ENCODE measurements around the gene CYB5RL.

CYB5RL gene, protein sequence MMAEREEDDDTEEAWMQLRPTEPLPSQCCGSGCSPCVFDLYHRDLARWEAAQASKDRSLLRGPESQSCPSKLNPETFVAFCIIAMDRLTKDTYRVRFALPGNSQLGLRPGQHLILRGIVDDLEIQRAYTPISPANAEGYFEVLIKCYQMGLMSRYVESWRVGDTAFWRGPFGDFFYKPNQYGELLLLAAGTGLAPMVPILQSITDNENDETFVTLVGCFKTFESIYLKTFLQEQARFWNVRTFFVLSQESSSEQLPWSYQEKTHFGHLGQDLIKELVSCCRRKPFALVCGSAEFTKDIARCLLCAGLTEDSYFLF

DNA sequence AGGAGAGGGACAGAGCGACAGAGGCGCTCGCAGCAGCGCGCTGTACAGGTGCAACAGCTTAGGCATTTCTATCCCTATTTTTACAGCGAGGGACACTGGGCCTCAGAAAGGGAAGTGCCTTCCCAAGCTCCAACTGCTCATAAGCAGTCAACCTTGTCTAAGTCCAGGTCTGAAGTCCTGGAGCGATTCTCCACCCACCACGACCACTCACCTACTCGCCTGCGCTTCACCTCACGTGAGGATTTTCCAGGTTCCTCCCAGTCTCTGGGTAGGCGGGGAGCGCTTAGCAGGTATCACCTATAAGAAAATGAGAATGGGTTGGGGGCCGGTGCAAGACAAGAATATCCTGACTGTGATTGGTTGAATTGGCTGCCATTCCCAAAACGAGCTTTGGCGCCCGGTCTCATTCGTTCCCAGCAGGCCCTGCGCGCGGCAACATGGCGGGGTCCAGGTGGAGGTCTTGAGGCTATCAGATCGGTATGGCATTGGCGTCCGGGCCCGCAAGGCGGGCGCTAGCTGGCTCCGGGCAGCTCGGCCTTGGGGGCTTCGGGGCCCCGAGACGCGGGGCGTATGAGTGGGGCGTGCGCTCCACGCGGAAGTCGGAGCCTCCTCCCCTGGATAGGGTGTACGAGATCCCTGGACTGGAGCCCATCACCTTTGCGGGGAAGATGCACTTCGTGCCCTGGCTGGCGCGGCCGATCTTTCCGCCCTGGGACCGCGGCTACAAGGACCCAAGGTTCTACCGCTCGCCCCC is at the start of gene CYB5RL, which contains the start of gene MRPL37:
Gene CYB5RL (minus strand): TSS at position 266 of the 754 bp plus-strand sequence. CDS start 4,414 bp downstream, outside the sequence.
Gene MRPL37 (plus strand): TSS at position 403 of the 754 bp plus-strand sequence. CDS start 77 bp downstream, at position 480.
- Histone ChIP-seq H3K9ac (ENCODE audit: low read length) (peak within 1 kb of the TSS; percentile 93), H3K36me3 (replicated peaks; ENCODE audit: low read depth, low read length) (peaks cover 1% of the 10 kb centered on the region), H3K27ac (ENCODE audit: low read length) (peak within 1 kb of the TSS; percentile 28; the same call in 1 of the 2 replicates), H3K27me3 (ENCODE audit: low read depth, low read length) (no peaks in the 10 kb centered on the region), H4K20me1 (ENCODE audit: insufficient read depth, low read length) (no peaks in the 10 kb centered on the region), H3K4me1 (ENCODE audit: low read length) (peaks cover 15% of the 10 kb centered on the region), H2AFZ (ENCODE audit: low read depth, low read length) (peak within 1 kb of the TSS; percentile 51; the same call in 1 of the 2 replicates), H3K4me3 (ENCODE audit: low read length) (peak within 1 kb of the TSS; percentile 98), H3K79me2 (ENCODE audit: low read length) (peaks cover 50% of the 10 kb centered on the region), H3K4me2 (ENCODE audit: low read length) (peak within 1 kb of the TSS; percentile 94), H3K9me3 (ENCODE audit: insufficient read depth, low read length) (no peaks in the 10 kb centered on the region)
- TF ChIP-seq EZH2phosphoT487 (IDR thresholded peaks at IDR 0.05; ENCODE audit: low read depth) (no peak), CTCF (IDR thresholded peaks at IDR 0.05; ENCODE audit: low read depth, low read length) (no peak)

GRCh38 chr1:54248966-54249365 is 49.1 kb upstream of the CYB5RL start:
- TF ChIP-seq EZH2phosphoT487 (IDR thresholded peaks at IDR 0.05; ENCODE audit: low read depth) (no peak), CTCF (IDR thresholded peaks at IDR 0.05; ENCODE audit: low read depth, low read length) (no peak)
- Histone ChIP-seq H4K20me1 (ENCODE audit: insufficient read depth, low read length) (no peaks in the 10 kb centered on the region), H3K79me2 (ENCODE audit: low read length) (no peaks in the 10 kb centered on the region), H3K4me3 (ENCODE audit: low read length) (no peak overlapping the region), H3K9me3 (ENCODE audit: insufficient read depth, low read length) (no peaks in the 10 kb centered on the region), H3K27me3 (ENCODE audit: low read depth, low read length) (no peaks in the 10 kb centered on the region), H3K36me3 (replicated peaks; ENCODE audit: low read depth, low read length) (no peaks in the 10 kb centered on the region), H3K9ac (ENCODE audit: low read length) (no peak overlapping the region), H3K4me1 (ENCODE audit: low read length) (no peaks in the 10 kb centered on the region), H2AFZ (ENCODE audit: low read depth, low read length) (no peak overlapping the region), H3K4me2 (ENCODE audit: low read length) (no peak overlapping the region), H3K27ac (ENCODE audit: low read length) (no peak overlapping the region)

- Histone ChIP-seq H3K4me2 (ENCODE audit: low read length) (no peak overlapping the region), H4K20me1 (ENCODE audit: insufficient read depth, low read length) (no peaks in the 10 kb centered on the region), H3K27ac (ENCODE audit: low read length) (no peak overlapping the region), H3K36me3 (replicated peaks; ENCODE audit: low read depth, low read length) (no peaks in the 10 kb centered on the region), H2AFZ (ENCODE audit: low read depth, low read length) (no peak overlapping the region), H3K4me1 (ENCODE audit: low read length) (no peaks in the 10 kb centered on the region), H3K27me3 (ENCODE audit: low read depth, low read length) (no peaks in the 10 kb centered on the region), H3K9ac (ENCODE audit: low read length) (no peak overlapping the region), H3K4me3 (ENCODE audit: low read length) (no peak overlapping the region), H3K79me2 (ENCODE audit: low read length) (no peaks in the 10 kb centered on the region), H3K9me3 (ENCODE audit: insufficient read depth, low read length) (no peaks in the 10 kb centered on the region)
- TF ChIP-seq EZH2phosphoT487 (IDR thresholded peaks at IDR 0.05; ENCODE audit: low read depth) (no peak), CTCF (IDR thresholded peaks at IDR 0.05; ENCODE audit: low read depth, low read length) (no peak)
Measured at GRCh38 chr1:54247863-54248515, 48.2 kb upstream of the CYB5RL start.

Measured in OCI-LY3 (cell line).